GM20000 (cell line): ENCODE measurements around the gene SLC24A4.

Experiments
- DNase-seq: peaks from one replicate; pipeline ENCODE4 v3.0.0; 2012; ENCODE audit warnings: low spot score
- CTCF ChIP-seq: IDR thresholded peaks from 2 replicates; pipeline ENCODE4 v1.5.1; 2012; ENCODE audit warnings: mild to moderate bottlenecking, control low read depth; ENCODE audit errors: extremely low read depth, missing control alignments

Gene SLC24A4

DNA sequence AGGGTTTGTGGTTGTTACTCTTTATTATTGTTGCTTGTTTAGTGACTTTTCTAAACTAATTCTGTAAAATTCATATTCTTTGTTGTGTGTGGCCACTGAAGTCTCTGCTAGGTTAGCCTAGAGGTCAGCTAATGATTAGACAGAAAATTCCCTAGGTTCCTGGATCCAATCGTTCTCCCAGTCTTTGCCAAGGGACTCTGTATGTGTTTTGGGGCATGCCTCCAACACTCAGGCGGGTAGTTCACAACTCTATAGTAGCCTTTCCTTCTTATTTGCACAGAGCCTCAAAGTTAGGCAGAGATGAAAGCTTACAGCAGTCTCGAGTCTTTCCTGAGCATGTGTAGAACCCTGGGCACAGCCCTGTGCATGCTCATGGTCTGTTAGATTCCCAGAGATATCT is 157.9 kb downstream of the SLC24A4 start:
- no peak for TF ChIP-seq CTCF
- no peak for DNase-seq

DNA sequence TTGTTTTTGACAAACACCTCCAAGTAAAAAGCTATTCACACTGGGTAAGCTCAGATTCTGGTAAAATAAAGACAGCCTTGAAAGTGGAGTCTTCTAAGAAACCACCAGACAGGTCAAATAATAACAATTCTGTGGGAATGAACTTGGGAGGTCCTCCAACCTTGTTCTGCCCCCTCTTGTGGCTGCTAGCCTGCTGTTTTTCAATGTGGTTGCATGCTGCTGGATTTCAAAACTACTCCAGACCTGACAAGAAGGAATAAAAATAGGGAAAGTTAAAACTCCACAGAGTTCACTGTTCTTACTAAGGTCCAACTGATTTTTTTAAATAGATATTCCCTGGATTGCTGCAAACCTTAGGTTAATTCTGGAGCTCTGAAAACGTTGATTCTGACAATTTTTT is 158.4 kb downstream of the SLC24A4 start:
- no peak for TF ChIP-seq CTCF
- no peak for DNase-seq

- no peak for DNase-seq
Observed at GRCh38 chr14:92481811-92482555, 159.0 kb downstream of the SLC24A4 start.

DNA sequence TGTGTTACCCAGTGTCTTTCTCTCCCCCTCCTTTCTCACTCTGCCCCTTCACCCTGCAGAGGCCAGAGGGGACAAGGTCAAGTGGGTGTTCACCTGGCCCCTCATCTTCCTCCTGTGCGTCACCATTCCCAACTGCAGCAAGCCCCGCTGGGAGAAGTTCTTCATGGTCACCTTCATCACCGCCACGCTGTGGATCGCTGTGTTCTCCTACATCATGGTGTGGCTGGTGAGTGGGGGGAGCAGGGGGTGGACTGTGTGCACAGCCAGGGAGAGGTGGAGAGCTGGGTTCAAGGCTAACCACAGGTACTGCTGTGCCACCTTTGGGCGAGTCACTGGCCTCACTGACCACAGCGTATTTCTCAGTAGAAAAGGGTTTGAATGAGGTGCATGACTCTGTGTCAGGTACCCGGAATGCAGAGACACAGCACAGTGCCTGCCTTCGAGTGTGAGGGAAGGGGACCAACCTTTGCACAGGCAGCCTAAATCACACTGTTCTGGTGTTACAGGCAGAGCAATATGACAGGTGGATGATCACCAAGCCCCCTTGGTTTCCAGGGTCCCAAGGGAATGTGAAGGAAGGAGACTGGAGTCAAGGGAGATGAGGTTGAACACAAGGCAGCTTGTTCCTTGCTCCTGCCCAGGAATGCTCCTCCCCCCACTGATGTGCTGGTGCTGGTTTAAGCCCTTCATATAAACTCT is 159.8 kb downstream of the SLC24A4 start:
- no peak for DNase-seq
- no peak for TF ChIP-seq CTCF

More at GRCh38 chr14:92481811-92482555, 159.0 kb downstream of the SLC24A4 start:
- TF ChIP-seq CTCF, result no peak

DNA sequence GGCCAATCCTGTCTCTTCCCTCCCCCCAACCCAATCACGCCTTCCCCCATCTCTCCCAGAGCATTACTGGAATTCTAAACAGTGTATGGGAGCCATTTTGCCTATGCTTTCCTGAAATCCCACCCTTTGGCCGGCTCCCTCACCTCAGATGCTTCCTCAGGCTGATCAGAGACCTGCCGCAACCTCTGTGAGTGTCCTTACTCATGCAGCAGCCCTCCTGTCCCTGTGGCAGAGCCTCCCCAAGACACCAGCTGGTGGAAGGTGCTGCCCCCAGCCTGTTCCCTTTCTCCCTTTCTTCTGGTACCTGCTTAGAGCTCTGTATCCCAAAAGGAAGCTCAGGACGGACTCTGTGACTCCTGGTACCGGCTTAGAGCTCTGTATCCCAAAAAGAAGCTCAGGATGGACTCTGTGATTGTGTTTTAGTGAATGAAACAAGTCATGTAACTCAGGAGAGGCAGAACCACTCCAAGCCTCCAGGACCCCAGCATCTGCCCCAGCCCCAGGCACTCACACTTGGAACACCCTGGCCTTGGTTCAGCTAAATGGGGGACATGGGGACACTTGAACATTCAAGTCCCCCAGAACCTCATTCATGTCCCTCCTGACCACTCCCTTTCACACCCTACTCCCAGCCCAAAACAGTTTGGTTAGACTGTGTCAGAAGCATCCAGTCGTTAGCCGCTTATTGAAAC is 161.3 kb downstream of the SLC24A4 start:
- no peak for TF ChIP-seq CTCF
- no peak for DNase-seq

GRCh38 chr14:92486881-92487280 is 163.9 kb downstream of the SLC24A4 start:
- no peak for DNase-seq
- TF ChIP-seq CTCF, result no peak
